ENCODE measurements around the gene CMTR1. TPM values are rescaled to one million over a fixed set of nuclear protein-coding genes. Genes with fewer than 3 reads are reported as not detected.

The CMTR1 gene
- total and polyA plus RNA-seq, 2 donors = 32.2 to 39.6 TPM

- WGBS = 61% methylated on average over 7 of the region's 7 CpGs
- H3K27me3 ChIP-seq (ENCODE audit: control insufficient read depth in 2 of 2, insufficient read depth in 1 of 2, low read length in 1 of 2) = no peaks in the 10 kb centered on the region
- no peaks in the 10 kb centered on the region for H3K36me3 ChIP-seq (ENCODE audit: control insufficient read depth in 2 of 2, insufficient read depth in 2 of 2, low read length in 1 of 2)
- peak overlapping the region; percentile 98 for H3K27ac ChIP-seq (ENCODE audit: low read depth in 1 of 2, low read length in 1 of 2)
- peaks cover 60 to 93% of the 10 kb centered on the region in 2 donors for H3K4me1 ChIP-seq (ENCODE audit: control insufficient read depth in 2 of 2, insufficient read depth in 2 of 2, low read length in 2 of 2)
- H3K9me3 ChIP-seq (ENCODE audit: control insufficient read depth in 2 of 2, insufficient read depth in 1 of 2, low read length in 1 of 2) = peaks cover 0 to 2% of the 10 kb centered on the region in 2 donors
- peak in 2 of 9 donors; percentile 57 to 66 for DNase-seq (ENCODE audit: low read depth in 6 of 9, low spot score in 9 of 9)
- no peak overlapping the region for H3K4me3 ChIP-seq (ENCODE audit: low read length in 2 of 2)
Measured at GRCh38 chr6:37502703-37503291, 69.8 kb downstream of the CMTR1 start.

DNA sequence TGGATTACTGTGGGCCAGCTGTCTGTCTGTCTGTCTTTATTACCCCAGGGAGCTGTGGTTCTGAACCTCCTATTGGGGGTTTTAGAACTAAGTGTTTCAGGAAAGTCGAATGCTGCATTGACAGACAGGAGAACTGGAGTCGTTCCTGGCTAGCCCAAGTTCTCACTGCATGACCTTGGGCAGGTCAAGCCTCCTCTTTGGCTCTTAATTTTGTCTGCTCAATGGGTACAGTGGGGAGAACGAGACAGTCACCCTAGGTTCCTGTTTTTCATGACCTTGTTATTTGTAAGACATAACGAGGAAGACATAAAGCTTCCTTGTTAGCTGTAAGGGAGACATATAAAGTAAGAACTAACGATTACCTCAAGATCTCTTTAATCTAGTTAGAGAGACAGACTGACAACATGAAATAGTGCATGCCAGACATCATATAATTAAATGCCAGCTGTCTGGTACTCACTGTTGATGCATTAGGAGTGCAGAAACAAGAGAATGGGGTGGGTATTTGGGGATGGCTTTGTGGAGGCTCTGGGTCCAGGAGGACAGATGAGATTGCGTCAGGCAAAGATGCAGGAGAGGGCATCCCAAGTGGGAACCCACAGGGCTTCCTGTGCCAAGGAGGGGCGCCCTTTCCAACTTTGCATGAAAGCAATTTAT is 70.4 kb downstream of the CMTR1 start:
- Histone ChIP-seq H3K27me3 (ENCODE audit: control insufficient read depth in 2 of 2, insufficient read depth in 1 of 2, low read length in 1 of 2) (no peaks in the 10 kb centered on the region), H3K9me3 (ENCODE audit: control insufficient read depth in 2 of 2, insufficient read depth in 1 of 2, low read length in 1 of 2) (peaks cover 0 to 2% of the 10 kb centered on the region in 2 donors), H3K36me3 (ENCODE audit: control insufficient read depth in 2 of 2, insufficient read depth in 2 of 2, low read length in 1 of 2) (no peaks in the 10 kb centered on the region), H3K4me1 (ENCODE audit: control insufficient read depth in 2 of 2, insufficient read depth in 2 of 2, low read length in 2 of 2) (peaks cover 62 to 93% of the 10 kb centered on the region in 2 donors), H3K27ac (ENCODE audit: low read depth in 1 of 2, low read length in 1 of 2) (peak overlapping the region; percentile 94 to 98), H3K4me3 (ENCODE audit: low read length in 2 of 2) (no peak overlapping the region)
- no peak for DNase-seq (ENCODE audit: low read depth in 6 of 9, low spot score in 9 of 9)
- WGBS = 60% methylated on average over 7 of the region's 7 CpGs

GRCh38 chr6:37504024-37504423 is 71.0 kb downstream of the CMTR1 start:
- H3K4me1 ChIP-seq (ENCODE audit: control insufficient read depth in 2 of 2, insufficient read depth in 2 of 2, low read length in 2 of 2) = peaks cover 62 to 93% of the 10 kb centered on the region in 2 donors
- no peaks in the 10 kb centered on the region for H3K27me3 ChIP-seq (ENCODE audit: control insufficient read depth in 2 of 2, insufficient read depth in 1 of 2, low read length in 1 of 2)
- peak overlapping the region; percentile 94 to 98 for H3K27ac ChIP-seq (ENCODE audit: low read depth in 1 of 2, low read length in 1 of 2)
- no peak overlapping the region for H3K4me3 ChIP-seq (ENCODE audit: low read length in 2 of 2)
- peaks cover 0 to 2% of the 10 kb centered on the region in 2 donors for H3K9me3 ChIP-seq (ENCODE audit: control insufficient read depth in 2 of 2, insufficient read depth in 1 of 2, low read length in 1 of 2)
- 58% methylated on average over 2 of the region's 2 CpGs for WGBS
- no peaks in the 10 kb centered on the region for H3K36me3 ChIP-seq (ENCODE audit: control insufficient read depth in 2 of 2, insufficient read depth in 2 of 2, low read length in 1 of 2)
- no peak for DNase-seq (ENCODE audit: low read depth in 6 of 9, low spot score in 9 of 9)

DNA sequence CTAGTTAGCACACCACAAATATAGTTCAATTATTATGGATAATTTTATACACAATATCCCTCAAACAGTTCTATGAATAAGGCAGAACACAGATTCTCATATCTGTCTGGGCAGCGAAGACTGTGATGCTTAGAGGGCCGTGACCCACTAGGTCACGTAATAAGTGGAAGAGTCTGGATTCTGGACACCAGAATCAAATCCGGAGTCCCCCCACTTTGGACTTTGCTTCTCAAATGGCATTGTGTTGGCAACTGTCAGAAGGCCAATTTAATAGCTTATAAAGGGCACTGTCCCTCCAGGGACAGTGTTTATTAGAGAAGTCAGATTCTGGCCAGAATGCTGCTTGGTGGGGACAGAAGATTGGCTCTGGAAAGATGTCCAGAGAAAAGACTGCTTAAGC is 73.5 kb downstream of the CMTR1 start:
- H3K9me3 ChIP-seq (ENCODE audit: control insufficient read depth in 2 of 2, insufficient read depth in 1 of 2, low read length in 1 of 2) = no peaks in the 10 kb centered on the region
- no peak overlapping the region for H3K4me3 ChIP-seq (ENCODE audit: low read length in 2 of 2)
- H3K4me1 ChIP-seq (ENCODE audit: control insufficient read depth in 2 of 2, insufficient read depth in 2 of 2, low read length in 2 of 2) = peaks cover 63 to 97% of the 10 kb centered on the region in 2 donors
- DNase-seq (ENCODE audit: low read depth in 6 of 9, low spot score in 9 of 9) = no peak
- H3K27ac ChIP-seq (ENCODE audit: low read depth in 1 of 2, low read length in 1 of 2) = no peak overlapping the region
- no peaks in the 10 kb centered on the region for H3K27me3 ChIP-seq (ENCODE audit: control insufficient read depth in 2 of 2, insufficient read depth in 1 of 2, low read length in 1 of 2)
- WGBS = over 99% methylated on average over 4 of the region's 4 CpGs
- H3K36me3 ChIP-seq (ENCODE audit: control insufficient read depth in 2 of 2, insufficient read depth in 2 of 2, low read length in 1 of 2) = no peaks in the 10 kb centered on the region

DNA sequence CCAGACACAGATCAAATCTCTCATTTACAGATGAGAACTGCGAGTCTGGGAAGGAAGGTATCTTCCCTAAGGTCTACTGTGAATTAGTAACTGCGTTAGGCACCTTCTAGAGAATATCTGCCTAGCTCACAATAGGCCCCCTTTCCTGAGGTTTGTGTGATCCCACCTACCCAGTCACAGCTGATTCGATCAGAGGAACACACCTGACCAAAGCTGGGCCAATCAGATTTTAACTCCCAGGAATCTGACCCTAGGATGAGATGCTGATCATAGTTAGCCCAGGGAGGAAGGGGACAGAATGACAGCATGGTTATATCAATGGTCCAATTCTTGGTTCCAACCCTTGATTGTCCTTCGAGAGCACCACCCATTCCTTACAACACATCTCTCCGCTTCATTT is 74.1 kb downstream of the CMTR1 start:
- no peak for DNase-seq (ENCODE audit: low read depth in 6 of 9, low spot score in 9 of 9)
- H3K27me3 ChIP-seq (ENCODE audit: control insufficient read depth in 2 of 2, insufficient read depth in 1 of 2, low read length in 1 of 2) = peaks cover 0 to 2% of the 10 kb centered on the region in 2 donors
- H3K9me3 ChIP-seq (ENCODE audit: control insufficient read depth in 2 of 2, insufficient read depth in 1 of 2, low read length in 1 of 2) = no peaks in the 10 kb centered on the region
- H3K4me3 ChIP-seq (ENCODE audit: low read length in 2 of 2) = no peak overlapping the region
- H3K36me3 ChIP-seq (ENCODE audit: control insufficient read depth in 2 of 2, insufficient read depth in 2 of 2, low read length in 1 of 2) = no peaks in the 10 kb centered on the region
- H3K4me1 ChIP-seq (ENCODE audit: control insufficient read depth in 2 of 2, insufficient read depth in 2 of 2, low read length in 2 of 2) = peaks cover 59 to 97% of the 10 kb centered on the region in 2 donors
- 96% methylated on average over 5 of the region's 5 CpGs for WGBS
- peak overlapping the region; percentile 49 to 50 for H3K27ac ChIP-seq (ENCODE audit: low read depth in 1 of 2, low read length in 1 of 2)

- 4% methylated on average over 4 of the region's 4 CpGs for WGBS
- Histone ChIP-seq H3K4me3 (ENCODE audit: low read length in 2 of 2) (no peak overlapping the region), H3K9me3 (ENCODE audit: control insufficient read depth in 2 of 2, insufficient read depth in 1 of 2, low read length in 1 of 2) (no peaks in the 10 kb centered on the region), H3K27ac (ENCODE audit: low read depth in 1 of 2, low read length in 1 of 2) (peak overlapping the region; percentile 81 to 94), H3K4me1 (ENCODE audit: control insufficient read depth in 2 of 2, insufficient read depth in 2 of 2, low read length in 2 of 2) (peaks cover 57 to 97% of the 10 kb centered on the region in 2 donors), H3K36me3 (ENCODE audit: control insufficient read depth in 2 of 2, insufficient read depth in 2 of 2, low read length in 1 of 2) (no peaks in the 10 kb centered on the region), H3K27me3 (ENCODE audit: control insufficient read depth in 2 of 2, insufficient read depth in 1 of 2, low read length in 1 of 2) (peaks cover 0 to 10% of the 10 kb centered on the region in 2 donors)
- peak in 5 of 9 donors; percentile 80 to 93 (median 85) for DNase-seq (ENCODE audit: low read depth in 6 of 9, low spot score in 9 of 9)
Measured at GRCh38 chr6:37507690-37508421, 74.8 kb downstream of the CMTR1 start.

- 80% methylated on average over 5 of the region's 5 CpGs for WGBS
- Histone ChIP-seq H3K27ac (ENCODE audit: low read depth in 1 of 2, low read length in 1 of 2) (peak overlapping the region in 1 of 2 donors; percentile 86), H3K4me1 (ENCODE audit: control insufficient read depth in 2 of 2, insufficient read depth in 2 of 2, low read length in 2 of 2) (peaks cover 64 to 97% of the 10 kb centered on the region in 2 donors), H3K27me3 (ENCODE audit: control insufficient read depth in 2 of 2, insufficient read depth in 1 of 2, low read length in 1 of 2) (peaks cover 0 to 13% of the 10 kb centered on the region in 2 donors), H3K9me3 (ENCODE audit: control insufficient read depth in 2 of 2, insufficient read depth in 1 of 2, low read length in 1 of 2) (no peaks in the 10 kb centered on the region), H3K36me3 (ENCODE audit: control insufficient read depth in 2 of 2, insufficient read depth in 2 of 2, low read length in 1 of 2) (no peaks in the 10 kb centered on the region), H3K4me3 (ENCODE audit: low read length in 2 of 2) (no peak overlapping the region)
- peak in 1 of 9 donors; percentile 55 for DNase-seq (ENCODE audit: low read depth in 6 of 9, low spot score in 9 of 9)
Measured at GRCh38 chr6:37511201-37511600, 78.2 kb downstream of the CMTR1 start.

- Histone ChIP-seq H3K27me3 (ENCODE audit: control insufficient read depth in 2 of 2, insufficient read depth in 1 of 2, low read length in 1 of 2) (peaks cover 0 to 13% of the 10 kb centered on the region in 2 donors), H3K27ac (ENCODE audit: low read depth in 1 of 2, low read length in 1 of 2) (peak overlapping the region in 1 of 2 donors; percentile 86), H3K4me3 (ENCODE audit: low read length in 2 of 2) (no peak overlapping the region), H3K9me3 (ENCODE audit: control insufficient read depth in 2 of 2, insufficient read depth in 1 of 2, low read length in 1 of 2) (no peaks in the 10 kb centered on the region), H3K4me1 (ENCODE audit: control insufficient read depth in 2 of 2, insufficient read depth in 2 of 2, low read length in 2 of 2) (peaks cover 72 to 97% of the 10 kb centered on the region in 2 donors), H3K36me3 (ENCODE audit: control insufficient read depth in 2 of 2, insufficient read depth in 2 of 2, low read length in 1 of 2) (no peaks in the 10 kb centered on the region)
- DNase-seq (ENCODE audit: low read depth in 6 of 9, low spot score in 9 of 9) = peak in 1 of 9 donors; percentile 64
- 90% methylated on average over 16 of the region's 16 CpGs for WGBS
Measured at GRCh38 chr6:37511910-37512399, 78.9 kb downstream of the CMTR1 start.

Data from thymus (tissue), 11 donors.